Activated CD4-positive, alpha-beta T cell treated with anti-CD3 and anti-CD28 coated beads, Interleukin-2, amount 50 U/mL, for 1 hour (primary cell): Measurements from ENCODE around the gene TRAF3IP1.
"Not testable (repeated sequence)": the region's sequence is repeated elsewhere in the genome, so short reads cannot be mapped to it uniquely, and the experiment has no call there.

Source experiments
- DNase-seq: peaks from one replicate; pipeline ENCODE4 v3.0.0-alpha.2; 2020

Gene TRAF3IP1

DNA sequence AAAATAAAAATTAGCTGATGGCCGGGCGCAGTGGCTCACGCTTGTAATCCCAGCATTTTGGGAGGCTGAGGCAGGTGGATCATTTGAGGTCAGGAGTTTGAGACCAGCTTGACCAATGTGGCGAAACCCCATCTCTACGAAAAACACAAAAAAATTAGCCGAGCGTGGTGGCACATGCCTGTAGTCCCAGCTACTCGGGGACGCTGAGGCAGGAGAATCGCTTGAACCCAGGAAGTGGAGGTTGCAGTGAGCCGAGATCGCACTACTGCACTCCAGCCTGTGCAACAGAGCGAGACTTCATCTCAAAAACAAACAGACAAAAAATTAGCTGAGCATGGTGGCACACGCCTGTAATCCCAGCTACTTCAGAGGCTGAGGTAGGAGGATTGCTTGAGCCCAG is 9.6 kb upstream of the TRAF3IP1 start:
- DNase-seq = not testable (repeated sequence)

- DNase-seq = no peak
These were observed 6.9 kb upstream of the TRAF3IP1 start for GRCh38 chr2:238313289-238313990.

DNA sequence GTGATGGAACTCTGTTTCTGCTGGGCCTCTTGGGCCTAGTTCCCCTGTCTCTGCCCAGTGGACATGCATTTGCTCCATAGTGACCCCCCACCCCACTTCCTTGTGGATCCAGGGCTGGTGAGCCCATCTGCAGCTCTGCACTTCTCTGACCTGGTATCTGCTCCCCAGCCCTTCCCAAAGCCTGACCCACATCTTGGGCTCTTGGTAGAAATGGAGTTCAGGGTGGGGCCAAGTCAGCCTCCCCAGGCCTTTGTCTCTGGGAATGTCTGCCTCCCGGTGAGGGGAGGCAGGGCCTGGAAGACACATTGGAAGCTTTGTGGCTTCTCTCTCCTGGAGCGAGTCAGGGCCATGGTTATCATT is 6.3 kb upstream of the TRAF3IP1 start:
- no peak for DNase-seq

DNA sequence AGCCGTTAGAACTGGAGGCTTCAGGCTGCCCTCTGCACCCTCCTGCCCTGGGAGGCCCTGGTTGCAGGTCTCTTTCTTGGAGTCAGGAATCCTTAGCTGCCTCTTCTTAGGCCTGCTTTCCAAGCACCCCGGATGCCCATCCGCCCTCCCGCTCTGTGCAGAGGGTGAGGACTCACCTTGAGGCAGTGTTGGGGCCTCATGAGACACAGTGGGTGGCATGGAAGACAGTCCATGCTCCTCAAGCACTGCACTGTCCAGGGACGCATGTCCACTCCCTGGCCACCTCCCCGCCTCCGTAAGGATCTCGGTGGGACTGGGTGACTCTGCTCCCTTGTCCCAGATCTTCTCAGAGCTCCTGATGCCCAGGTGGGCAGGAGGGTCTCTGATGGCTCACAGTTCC is 5.7 kb upstream of the TRAF3IP1 start:
- no peak for DNase-seq

DNA sequence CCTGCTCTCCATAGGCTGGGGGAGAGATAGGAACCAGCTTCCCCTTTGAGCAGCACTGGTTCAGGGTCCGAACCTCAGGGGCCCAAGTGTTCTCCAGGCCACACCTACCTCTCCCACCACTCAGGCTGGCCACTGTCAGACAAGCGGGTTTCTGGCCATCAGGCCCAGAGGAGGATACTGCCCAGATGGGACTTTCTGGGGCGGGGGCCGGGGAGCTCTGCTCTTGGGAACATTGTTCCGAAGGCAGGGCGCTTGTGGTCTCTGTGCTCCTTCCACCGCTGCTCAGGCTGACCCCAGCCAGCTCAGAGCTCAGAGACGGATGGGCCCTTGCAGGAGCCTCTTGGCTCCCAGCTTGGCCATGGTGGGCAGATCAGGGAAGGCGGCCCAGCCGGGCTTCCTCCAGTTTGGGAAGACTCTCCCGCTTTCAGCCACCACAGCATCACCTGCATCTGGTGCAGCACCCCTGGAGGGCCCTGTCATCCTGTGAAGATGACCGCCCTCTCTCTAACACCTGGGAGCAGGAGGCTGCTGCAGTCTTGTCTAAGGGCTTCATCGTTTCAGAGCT is 5.2 kb upstream of the TRAF3IP1 start:
- DNase-seq = no peak

- DNase-seq = no peak
These were observed 447 bp downstream of the TRAF3IP1 start for GRCh38 chr2:238320648-238321281.

DNA sequence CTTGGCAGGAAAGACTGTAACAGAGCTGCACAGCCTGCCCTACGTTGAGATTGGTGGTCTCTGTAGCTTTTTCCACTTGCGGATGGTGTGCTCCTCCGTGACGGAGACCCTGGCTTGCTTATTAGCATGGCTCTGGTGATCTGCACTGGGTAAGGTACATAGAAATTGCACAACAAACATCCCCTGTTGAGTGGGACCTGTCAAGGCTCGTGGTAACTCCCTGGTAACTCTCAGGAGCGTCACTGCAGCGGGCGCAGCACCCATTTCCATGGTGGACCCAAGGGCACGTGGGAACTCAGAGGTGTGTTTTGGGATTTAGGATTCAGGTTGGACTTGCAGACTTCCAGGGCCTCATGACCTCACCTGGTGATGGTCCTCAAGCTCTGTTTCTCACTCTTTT is 1.1 kb downstream of the TRAF3IP1 start:
- DNase-seq = no peak

GRCh38 chr2:238322001-238322411 is 1.7 kb downstream of the TRAF3IP1 start:
- no peak for DNase-seq

- not testable (repeated sequence) for DNase-seq
These were observed 3.9 kb downstream of the TRAF3IP1 start for GRCh38 chr2:238324248-238324647.

GRCh38 chr2:238325694-238326093 is 5.4 kb downstream of the TRAF3IP1 start:
- DNase-seq = no peak

GRCh38 chr2:238326801-238327365 is 6.6 kb downstream of the TRAF3IP1 start:
- DNase-seq = no peak

DNA sequence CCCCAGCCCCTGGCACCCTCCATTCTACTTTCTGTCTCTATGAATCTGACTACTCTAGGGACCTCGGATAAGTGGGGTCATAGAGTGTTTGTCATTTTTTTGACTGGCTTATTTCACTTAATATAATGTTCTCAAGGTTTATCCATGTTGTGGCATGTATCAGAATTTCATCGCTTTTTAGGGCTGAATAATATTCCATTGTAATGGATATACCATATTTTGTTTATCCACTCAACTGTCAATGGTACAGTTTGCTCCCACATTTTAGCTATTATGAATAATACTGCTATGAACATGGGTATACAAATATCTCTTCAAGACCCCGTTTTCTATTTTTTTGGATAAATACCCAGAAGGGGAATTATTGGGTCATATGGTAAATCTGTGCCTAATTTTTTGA is 7.4 kb downstream of the TRAF3IP1 start:
- no peak for DNase-seq

- no peak for DNase-seq
These were observed 10.1 kb downstream of the TRAF3IP1 start for GRCh38 chr2:238330391-238330790.

DNA sequence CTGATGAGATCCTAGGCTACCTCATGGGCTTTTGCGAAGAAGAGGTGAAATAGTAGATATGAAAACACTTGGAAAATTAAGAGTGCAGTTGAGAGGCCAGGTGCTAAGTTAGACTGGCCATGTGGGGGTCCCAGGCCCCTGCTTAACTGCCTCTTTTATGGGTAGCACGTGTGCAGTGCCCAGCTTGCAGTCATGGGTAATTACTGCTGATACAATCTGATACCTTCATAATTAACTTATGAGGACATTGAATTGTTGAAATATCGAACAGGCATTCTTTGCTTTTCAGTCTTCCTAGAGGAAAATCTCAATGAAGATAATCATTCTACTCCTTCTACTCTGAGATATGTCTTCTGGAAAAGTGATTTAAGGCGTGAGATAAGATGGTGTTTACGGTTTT is 11.6 kb downstream of the TRAF3IP1 start:
- no peak for DNase-seq

GRCh38 chr2:238334885-238335284 is 14.6 kb downstream of the TRAF3IP1 start:
- no peak for DNase-seq

DNA sequence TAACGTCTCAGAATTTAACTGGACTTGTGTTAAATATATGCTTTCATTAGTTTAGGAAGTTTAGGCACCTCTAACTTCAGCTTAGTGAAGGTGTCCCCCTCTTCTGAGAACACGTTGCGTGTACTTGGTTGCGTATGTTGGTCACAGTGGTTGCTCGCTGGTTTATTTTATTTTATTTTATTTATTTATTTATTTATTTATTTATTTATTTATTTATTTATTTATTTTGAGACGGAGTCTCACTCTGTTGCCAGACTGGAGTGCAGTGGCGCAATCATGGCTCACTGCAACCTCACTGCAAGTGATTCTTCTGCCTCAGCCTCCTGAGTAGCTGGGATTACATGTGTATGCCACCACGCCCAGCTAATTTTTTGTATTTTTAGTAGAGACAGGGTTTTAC is 15.3 kb downstream of the TRAF3IP1 start:
- DNase-seq = not testable (repeated sequence)

DNA sequence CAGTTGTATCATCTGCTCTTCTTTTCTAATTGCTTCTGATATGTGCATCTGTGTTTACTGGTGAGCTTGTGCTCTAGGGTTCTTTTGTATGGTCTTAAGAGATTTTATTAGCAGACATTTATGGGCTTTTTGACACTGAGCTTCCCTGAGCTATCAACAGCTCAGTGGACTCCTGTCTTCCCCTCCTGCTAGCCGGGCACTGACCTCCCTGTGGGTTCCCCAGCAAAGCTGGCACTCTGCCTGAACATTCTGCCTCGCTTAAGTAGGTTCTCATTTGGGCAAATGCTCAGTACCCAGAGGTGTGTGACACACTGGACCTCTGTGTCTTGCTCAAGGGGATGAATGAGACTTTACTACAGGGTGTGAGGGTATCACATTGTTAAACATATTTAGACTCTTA is 15.8 kb downstream of the TRAF3IP1 start:
- no peak for DNase-seq

DNA sequence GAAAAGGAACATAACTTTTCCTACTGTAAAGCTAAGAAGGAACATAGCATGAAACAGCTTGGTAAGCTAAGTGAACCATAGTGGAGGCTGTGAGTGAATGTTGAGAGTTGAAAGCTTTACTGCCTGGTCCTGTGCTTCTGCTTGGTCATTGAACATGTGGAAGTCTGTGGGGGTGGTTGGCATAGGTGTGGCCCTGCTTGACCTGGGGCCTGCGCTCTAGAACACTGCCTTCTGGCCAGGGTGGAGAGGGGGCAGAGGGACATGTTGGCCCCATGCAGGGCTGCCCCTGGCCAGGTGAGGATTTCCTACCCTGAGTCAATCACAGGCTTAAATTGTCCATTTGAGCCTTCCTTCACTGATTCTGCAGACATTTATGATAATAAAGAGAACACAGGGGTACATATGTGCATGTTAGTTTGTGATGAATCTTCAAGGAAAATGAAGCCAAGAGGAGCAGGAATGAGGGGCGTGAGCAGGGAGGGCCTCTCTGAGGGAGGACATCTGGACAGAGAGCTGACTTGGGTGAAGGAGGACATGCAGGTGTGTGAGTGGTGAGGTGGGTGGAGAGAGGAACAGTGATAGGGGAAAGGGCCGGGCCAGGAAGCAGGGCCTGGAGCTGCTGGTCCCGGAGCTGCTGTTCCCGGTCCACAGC is 16.6 kb downstream of the TRAF3IP1 start:
- no peak for DNase-seq

GRCh38 chr2:238337846-238338245 is 17.5 kb downstream of the TRAF3IP1 start:
- no peak for DNase-seq

- DNase-seq = no peak
These were observed 18.5 kb downstream of the TRAF3IP1 start for GRCh38 chr2:238338710-238339394.

DNA sequence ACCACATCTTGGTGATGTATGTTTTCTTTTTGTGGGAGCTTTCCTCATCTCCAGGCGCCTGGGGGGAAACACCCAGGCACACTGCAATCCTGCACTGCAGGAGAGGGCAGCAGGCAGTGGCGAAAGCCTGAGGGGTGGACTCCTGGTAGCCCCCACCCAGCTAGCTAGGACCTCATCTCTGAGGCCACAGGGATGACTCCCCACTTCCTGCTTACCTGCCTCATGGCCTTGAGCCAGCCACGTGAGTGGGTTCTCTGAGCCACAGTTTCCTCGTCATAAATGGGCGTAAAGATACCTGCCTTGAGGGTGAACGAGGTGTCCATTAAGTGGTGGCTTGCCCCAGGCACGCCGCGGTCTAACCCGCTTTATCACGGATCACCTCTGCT is 19.1 kb downstream of the TRAF3IP1 start:
- DNase-seq = no peak

DNA sequence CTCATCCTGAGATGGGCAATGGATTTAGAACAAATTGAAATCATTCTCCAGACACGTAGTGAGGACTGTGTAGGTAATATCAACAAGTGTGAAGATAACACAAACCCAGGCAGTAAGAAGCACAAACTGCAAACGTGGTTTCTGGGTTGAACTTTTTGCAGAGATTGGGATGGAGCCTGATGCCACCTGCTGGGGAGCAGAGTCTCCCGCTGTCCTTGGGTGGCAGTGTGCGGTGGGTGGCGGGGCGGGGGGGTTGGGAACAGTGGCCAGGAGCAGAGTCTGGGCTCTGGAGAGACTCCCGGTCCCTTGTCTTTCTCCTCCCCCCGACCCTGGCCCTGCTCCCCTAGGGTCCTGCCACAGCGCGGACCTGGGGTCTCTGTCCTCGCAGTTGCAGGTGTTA is 19.5 kb downstream of the TRAF3IP1 start:
- DNase-seq = no peak

DNA sequence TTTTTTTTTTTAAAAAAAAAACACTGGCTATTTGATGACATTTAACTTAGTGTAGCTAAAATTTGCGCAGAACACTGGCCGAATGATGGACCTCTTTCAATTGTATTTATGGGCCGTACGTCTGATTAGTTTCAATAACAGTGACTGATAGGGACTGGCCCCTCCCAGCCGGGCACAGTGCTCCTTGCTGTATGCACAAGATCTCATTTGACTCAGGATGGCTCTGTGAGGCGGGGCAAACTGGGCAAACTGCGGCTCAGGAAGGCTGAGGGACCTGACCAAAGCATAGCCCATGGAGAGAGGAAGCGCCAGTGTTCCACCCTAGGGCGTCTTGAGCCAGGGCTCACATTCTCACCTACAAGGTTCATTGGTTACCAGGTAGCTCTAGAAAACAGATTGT is 21.2 kb downstream of the TRAF3IP1 start:
- DNase-seq = no peak
